ENCODE measurements around the gene CD80.
"Not testable (repeated sequence)": the region's sequence is repeated elsewhere in the genome, so short reads cannot be mapped to it uniquely, and the experiment has no call there.

The CD80 gene

GRCh38 chr3:119580067-119580760 lies 20.8 kb upstream of the CD80 start:
- no peak for DNase-seq

- DNase-seq, result peak; percentile 20
Measured at GRCh38 chr3:119579366-119580066, 20.1 kb upstream of the CD80 start, which contains the start of gene ADPRH. TSS of gene ADPRH (plus strand) at chr3:119579492. CDS start at chr3:119582170, 2,678 bp downstream.

DNA sequence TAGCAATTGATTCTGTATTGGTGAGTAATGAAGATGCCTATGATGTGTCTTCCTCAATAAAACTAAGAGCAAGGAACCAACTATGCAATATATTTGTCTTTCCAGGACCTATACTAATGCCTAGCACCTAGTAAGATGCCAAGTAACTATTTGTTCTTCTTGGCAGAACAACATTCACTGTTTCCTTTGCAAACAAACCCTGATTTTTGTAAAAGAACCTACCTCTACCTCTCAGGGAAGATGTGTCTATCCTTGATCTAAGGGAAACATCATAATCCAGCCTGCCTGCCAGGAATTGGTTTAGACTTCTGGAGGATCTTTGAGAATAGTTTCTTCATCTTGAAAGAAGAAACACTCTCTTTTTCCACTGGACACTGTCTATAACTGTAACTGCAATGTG lies 16.1 kb upstream of the CD80 start:
- DNase-seq, result no peak

- no peak for DNase-seq
Measured at GRCh38 chr3:119571688-119572087, 12.3 kb upstream of the CD80 start.

GRCh38 chr3:119571230-119571629 lies 11.8 kb upstream of the CD80 start:
- DNase-seq, result no peak

GRCh38 chr3:119570229-119570628 lies 10.8 kb upstream of the CD80 start:
- DNase-seq, result no peak

GRCh38 chr3:119569156-119569555 lies 9.7 kb upstream of the CD80 start:
- DNase-seq, result no peak

- not testable (repeated sequence) for DNase-seq
Measured at GRCh38 chr3:119563334-119563733, 3.9 kb upstream of the CD80 start.

DNA sequence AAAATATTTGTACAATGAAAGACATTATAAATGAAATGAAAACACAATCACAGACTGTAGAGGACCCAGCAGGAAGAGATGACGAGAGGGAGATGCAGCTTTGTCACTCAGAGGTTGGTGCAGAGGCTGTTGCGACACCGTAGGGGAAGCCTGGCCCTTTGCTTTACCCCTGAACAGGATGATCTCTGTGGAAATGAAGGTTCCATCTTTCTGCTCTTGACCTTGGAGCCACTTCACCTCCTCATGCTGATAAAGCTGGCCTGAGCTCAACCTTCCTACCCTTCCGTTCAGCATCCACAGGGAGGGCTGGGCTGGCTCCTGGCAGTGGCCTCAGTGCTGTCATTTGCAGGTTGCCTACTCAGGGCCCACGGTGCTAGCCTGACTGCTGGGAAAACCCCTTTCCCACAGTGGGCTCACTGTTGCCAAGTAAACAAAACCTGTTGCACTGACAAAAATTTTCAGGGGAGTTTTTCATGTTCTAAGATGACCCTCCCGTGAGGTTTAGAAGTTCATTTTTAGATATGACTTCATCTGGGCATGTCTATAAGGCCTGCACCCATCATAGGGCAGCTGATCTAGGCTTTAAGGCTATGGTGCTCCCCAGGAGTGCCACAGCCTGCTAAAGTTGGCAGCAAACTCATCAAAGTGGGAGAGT lies 3.0 kb upstream of the CD80 start:
- DNase-seq, result no peak

- no peak for DNase-seq
Measured at GRCh38 chr3:119560160-119560559, 746 bp upstream of the CD80 start.

DNA sequence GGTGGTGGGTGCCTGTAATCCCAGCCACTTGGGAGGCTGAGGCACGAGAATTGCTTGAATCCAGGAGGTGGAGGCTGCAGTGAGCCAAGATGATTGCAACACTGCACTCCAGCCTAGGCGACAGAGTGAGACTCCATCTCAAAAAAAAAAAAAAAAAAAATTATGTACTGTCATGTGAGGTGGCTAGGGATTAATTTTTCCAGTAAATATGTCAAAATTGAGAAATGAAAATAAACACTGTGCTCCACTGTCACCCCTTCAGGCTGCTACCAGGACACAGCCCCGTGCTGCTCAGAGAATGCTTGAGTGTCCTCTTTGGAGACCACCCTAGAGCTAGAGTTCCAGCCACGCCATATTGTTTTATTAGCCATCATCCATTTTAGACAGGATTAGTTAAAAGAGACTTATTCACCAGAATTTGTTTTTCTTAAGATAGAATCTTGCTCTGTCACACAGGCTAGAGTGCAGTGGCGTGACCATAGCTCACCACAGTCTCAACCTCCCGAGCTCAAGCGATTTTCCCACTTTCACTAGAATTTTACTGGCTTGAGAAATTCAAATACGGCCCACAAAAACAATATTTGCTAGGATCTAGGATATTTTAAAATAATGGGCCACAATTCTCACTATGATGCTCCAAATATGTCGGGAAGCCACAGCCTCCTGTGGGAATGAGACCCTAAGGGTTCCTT lies 642 bp downstream of the CD80 start:
- no peak for DNase-seq

DNA sequence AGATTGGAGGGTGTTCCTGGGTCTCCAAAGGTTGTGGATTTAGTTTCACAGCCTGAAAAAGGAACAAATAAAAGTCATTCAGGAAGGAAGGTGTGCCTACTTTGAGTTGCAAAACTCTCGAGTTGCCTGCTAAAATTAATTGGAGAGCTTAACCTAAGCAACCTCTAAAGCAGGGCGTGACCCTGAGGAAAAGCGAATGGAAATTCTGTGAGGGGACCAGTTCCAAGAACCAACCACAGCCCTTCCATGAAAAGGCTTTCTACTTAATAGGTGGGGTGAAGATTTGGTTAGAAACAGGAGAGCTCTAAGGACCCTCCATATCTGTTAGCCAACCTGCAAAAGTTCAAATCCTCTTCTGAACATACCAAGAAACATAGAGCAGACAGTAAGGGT lies 1.5 kb downstream of the CD80 start:
- DNase-seq, result no peak

- DNase-seq, result no peak
Measured at GRCh38 chr3:119557192-119557876, 2.1 kb downstream of the CD80 start.

GRCh38 chr3:119555929-119556328 lies 3.5 kb downstream of the CD80 start:
- no peak for DNase-seq

DNA sequence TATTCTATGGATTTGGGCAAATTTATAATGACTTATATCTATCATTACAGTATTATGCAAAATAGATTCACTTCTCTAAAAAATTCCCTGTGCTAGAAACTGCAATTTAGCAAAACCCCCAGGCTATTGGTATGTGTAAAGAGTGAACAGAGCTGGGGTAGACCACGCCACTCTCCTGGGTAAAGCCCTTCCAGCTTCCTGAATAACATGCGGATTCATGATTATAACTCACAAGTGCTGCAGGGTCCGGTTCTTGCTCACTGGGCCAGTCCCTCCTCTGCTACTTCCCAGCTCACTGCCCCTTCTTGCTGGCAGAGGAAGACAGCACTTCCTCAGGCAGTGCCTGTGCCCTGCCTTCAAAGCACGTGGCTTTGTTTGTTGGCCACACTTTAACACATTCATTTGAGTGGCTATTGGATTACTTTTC lies 4.1 kb downstream of the CD80 start:
- DNase-seq, result no peak

DNA sequence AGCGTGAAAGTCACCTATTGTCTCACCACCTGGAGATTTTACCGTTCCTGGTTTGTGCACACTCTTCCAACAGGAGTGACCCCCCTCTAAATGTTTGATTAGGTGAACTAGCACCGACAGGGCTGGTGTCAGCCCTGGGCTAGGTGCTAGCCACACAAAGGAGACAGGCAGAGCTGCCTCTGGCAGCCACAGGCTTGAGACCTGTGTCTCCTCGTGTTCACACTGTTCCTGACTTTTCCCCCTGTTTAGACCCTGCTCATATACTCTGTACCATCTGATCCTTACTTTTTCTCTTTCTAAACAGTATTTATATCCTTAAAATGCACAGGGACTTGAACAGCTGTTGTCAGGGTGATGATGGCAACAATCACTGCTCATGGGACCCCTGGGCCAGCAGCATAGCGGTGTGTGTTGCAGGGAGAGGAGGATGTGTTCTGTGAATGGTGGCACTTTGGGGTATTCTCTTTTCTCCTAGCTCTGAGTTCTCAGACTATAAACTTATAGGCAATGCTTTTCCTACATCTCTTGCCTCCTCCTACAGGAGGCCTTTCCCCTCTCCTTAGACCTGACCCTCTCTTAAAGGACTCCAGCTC lies 5.5 kb downstream of the CD80 start:
- DNase-seq, result no peak

- DNase-seq, result not testable (repeated sequence)
Measured at GRCh38 chr3:119552928-119553327, 6.5 kb downstream of the CD80 start.

GRCh38 chr3:119551598-119551997 lies 7.8 kb downstream of the CD80 start:
- DNase-seq, result no peak

GRCh38 chr3:119550192-119550910 lies 9.1 kb downstream of the CD80 start:
- DNase-seq, result no peak

- DNase-seq, result no peak
Measured at GRCh38 chr3:119548341-119548740, 11.1 kb downstream of the CD80 start.

DNA sequence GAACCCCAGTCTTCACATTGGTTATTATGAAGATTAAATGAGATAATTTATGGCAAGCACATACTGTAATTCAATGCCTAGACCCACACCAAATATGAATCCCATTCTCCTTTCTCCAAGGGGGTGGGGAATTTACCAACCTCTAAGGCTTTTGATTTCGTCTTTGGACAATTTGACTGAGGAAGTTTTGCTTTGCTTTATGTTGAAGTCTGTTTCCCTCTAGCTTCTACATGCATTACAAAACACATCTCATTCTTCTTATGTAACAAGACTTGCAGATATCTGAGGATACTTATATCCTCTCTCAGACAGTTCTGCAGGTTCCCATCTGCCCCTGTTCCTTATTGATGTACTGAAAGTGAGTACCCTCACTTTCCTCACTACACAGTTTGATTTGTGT lies 12.2 kb downstream of the CD80 start:
- no peak for DNase-seq

DNA sequence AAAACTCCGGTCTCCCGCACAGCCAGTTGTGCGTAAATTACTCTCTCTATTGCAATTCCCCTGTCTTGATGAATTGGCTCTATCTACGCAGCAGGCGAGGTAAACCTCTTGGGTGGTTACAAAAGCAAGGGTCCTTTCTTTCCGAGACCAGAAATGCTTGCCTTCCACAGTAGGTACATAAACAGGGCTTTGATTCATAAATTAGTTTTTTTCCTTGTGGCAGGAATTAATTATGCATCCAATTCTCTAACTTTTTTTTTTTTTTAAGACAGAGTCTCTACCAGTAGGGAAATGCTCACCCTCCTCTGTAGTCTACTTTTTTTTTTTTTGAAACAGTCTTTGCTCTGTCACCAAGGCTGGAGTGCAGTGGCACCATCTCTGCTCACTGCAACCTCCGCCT lies 16.3 kb downstream of the CD80 start:
- no peak for DNase-seq
